GM10248 (cell line): ENCODE results near the gene CBX4.

Source experiments
- CTCF ChIA-PET: fragments of 300-600 bp; sonication (Branson Sonifier 250); formaldehyde crosslinking; extraction: SDS; loops from one replicate; lab custom pipeline; 2021; ENCODE audit warnings: antibody characterized with exemption; lab: Yijun Ruan, JAX
- POLR2A ChIA-PET: fragments of 350-650 bp; sonication (Branson Sonifier 250); formaldehyde crosslinking; extraction: SDS; loops from one replicate; lab custom pipeline; 2020; ENCODE audit warnings: antibody characterized with exemption; lab: Yijun Ruan, JAX
- DNase-seq: peaks from one replicate; pipeline ENCODE4 v3.0.0; 2012; ENCODE audit errors: extremely low spot score
- TF ChIP-seq, protein P1 (sequence below): IDR thresholded peaks from 2 replicates; pipeline ENCODE4 v1.5.1; 2012; ENCODE audit warnings: mild to moderate bottlenecking, low read depth; ENCODE audit errors: extremely low read depth, missing control alignments, control extremely low read depth

Gene CBX4

DNA sequence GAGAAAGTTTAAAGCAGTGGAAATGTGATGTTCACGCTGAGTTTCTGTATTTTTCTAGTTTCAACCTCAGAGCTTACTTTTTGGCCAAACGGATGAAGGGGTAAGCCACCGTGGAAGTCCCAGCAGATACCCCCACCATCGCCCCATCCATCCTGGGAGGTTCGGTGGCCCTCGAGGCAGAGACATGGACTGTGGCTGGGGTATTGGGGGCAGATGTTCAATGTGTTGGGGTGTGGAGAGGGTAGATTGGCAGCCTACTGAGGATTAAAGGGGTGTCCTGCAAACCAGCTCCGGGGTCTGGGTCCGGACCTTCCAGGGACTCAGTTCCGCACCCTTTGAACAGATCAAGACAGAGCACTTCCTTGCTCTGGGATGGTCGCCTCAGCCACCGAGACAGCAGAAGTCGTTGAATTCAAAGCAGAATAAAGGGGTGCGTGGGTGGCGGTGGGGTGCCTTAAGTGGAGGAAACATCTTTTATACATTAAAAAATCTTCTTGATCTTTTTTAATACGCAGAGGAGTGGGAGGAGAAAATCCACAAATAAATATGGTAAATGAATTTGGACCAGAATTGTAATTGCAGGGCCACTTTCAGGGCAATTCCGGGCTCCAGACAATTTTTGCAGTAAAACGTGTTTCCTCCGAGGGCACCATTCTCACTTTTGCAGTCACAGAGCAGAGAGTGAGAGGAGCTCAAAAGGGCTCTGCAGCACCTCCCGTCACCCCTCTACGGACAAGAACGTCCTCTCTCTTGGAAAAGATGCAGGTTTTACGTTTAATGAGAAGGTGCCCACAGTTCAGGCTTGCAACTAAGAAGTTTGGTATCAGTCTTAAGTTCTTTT lies 34.2 kb downstream of the CBX4 start:
- TF ChIP-seq, protein P1, sequence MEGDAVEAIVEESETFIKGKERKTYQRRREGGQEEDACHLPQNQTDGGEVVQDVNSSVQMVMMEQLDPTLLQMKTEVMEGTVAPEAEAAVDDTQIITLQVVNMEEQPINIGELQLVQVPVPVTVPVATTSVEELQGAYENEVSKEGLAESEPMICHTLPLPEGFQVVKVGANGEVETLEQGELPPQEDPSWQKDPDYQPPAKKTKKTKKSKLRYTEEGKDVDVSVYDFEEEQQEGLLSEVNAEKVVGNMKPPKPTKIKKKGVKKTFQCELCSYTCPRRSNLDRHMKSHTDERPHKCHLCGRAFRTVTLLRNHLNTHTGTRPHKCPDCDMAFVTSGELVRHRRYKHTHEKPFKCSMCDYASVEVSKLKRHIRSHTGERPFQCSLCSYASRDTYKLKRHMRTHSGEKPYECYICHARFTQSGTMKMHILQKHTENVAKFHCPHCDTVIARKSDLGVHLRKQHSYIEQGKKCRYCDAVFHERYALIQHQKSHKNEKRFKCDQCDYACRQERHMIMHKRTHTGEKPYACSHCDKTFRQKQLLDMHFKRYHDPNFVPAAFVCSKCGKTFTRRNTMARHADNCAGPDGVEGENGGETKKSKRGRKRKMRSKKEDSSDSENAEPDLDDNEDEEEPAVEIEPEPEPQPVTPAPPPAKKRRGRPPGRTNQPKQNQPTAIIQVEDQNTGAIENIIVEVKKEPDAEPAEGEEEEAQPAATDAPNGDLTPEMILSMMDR, result no peak
- ChIA-PET POLR2A (interaction anchor here (1.4 kb wide), 1 partner anchor 32 kb away, joined by 3 read pairs; no protein-coding TSS in a partner anchor), CTCF (interaction anchor here (1.0 to 2.2 kb wide), 7 partner anchors 11 to 58 kb away, joined by 3 to 5 read pairs (median 3); partner anchors contain the start of gene CBX4)
- no peak for DNase-seq

DNA sequence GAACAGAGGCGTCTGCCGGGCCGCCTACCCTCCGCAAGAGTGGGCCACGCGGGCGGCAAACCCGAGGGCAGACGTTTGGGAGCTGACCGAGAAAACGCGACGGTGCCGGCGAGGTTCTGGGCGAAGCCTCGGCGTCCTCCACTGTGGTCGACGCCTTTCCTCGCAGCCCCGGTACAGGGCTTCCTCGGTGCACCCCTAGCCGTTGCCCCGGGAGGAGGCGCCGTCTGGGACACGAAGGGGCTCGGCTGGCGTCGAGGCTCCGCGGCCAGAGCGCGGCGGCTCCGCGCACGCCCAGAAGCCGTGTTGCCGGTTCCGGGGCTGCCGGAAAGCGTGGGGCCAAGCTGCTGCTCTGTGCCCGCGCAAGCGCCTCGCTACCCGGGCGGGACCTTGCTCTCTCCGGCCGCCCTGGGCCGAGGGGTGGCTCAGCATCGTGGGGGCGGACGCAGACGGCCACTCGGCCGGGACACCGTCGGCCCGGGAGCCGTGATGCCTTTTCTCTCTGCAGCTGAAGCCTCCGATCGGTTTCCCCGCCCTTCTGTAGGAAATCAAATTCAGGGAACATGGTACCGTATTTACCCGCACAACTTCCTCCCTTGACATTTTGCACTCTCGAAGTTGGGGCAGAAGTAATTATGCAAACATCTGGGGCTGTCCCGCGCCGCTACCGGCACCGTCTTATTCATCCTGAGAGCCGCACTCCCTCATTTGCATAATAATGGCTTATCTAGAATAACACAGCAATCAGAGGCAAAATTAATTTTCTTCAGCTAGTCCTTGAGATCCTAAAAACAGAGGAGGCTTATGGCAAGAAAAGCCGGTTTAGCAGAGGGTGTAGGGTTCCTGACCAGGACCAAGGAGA lies 35.0 kb downstream of the CBX4 start:
- CTCF ChIA-PET, result interaction anchor here (1.0 to 1.5 kb wide), 4 partner anchors 14 to 35 kb away, joined by 3 to 4 read pairs (median 4); partner anchors contain the start of gene CBX4
- POLR2A ChIA-PET, result interaction anchor here (1.4 kb wide), 1 partner anchor 33 kb away, joined by 3 read pairs; no protein-coding TSS in a partner anchor
- TF ChIP-seq, protein P1, result no peak
- DNase-seq, result peak; percentile 75

DNA sequence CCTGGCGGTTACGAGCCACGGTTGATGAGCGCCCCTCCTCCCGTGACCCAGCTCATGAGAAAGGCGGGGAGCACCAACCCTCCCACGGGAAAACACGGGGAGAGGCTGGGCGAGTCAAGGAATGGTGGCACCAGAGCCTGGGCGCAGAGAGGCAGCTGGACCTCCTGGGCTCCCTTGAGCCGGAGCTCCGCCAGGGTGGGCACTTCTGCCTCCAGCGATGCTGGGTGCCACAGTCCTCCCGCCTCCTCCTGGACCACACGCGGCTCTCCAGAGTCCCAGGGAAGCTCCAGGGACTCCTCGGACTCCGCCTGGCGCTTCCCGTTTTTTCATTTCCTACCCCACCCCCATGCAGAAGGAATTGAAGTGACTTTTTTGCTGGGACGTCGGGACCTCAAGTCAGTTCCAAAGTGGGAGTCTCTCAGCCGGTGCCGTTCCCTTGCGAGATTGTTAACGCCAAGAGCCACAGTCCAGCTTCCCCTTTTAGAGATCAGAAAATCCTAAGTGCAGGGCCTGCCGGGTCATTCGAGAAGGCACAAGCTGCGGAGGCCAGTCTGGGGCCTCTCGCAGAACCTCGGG lies 35.7 kb downstream of the CBX4 start:
- DNase-seq, result no peak
- ChIA-PET CTCF (no interaction called here), POLR2A (interaction anchor here (1.4 kb wide), 1 partner anchor 33 kb away, joined by 3 read pairs; no protein-coding TSS in a partner anchor)
- TF ChIP-seq, protein P1, result no peak

- ChIA-PET POLR2A (no interaction called here), CTCF (interaction anchor here (2.3 kb wide), 1 partner anchor 8 kb away, joined by 13 read pairs; no protein-coding TSS in a partner anchor)
- no peak for DNase-seq
- TF ChIP-seq, protein P1, result no peak
Measured at GRCh38 chr17:79802736-79803420, 36.4 kb downstream of the CBX4 start.

GRCh38 chr17:79802039-79802735 lies 37.1 kb downstream of the CBX4 start:
- POLR2A ChIA-PET, result no interaction called here
- CTCF ChIA-PET, result interaction anchor here (1.4 to 2.3 kb wide), 2 partner anchors 9 to 206 kb away, joined by 3 to 13 read pairs; no protein-coding TSS in a partner anchor
- TF ChIP-seq, protein P1, result no peak
- DNase-seq, result no peak
